Activated CD4-positive, CD25-positive, alpha-beta regulatory T cell (primary cell): ENCODE data around the gene CDKL5.
"Not testable (repeated sequence)": the region's sequence is repeated elsewhere in the genome, so short reads cannot be mapped to it uniquely, and the experiment has no call there.

ENCODE experiments used
- DNase-seq, 4 experiments: peaks; one replicate each; lab custom pipeline; 2025; lab: John Stamatoyannopoulos, UW

The CDKL5 gene

GRCh38 chrX:18425199-18426003, at the start of gene CDKL5:
TSS of gene CDKL5 (plus strand) at chrX:18425608. CDS start at chrX:18507097, 81,489 bp downstream.
- peak; percentile 84 to 94 (median 89) for DNase-seq

GRCh38 chrX:18377796-18378195, 47.6 kb upstream of the CDKL5 start:
- DNase-seq, result peak in 1 of 4 experiments; percentile 1

DNA sequence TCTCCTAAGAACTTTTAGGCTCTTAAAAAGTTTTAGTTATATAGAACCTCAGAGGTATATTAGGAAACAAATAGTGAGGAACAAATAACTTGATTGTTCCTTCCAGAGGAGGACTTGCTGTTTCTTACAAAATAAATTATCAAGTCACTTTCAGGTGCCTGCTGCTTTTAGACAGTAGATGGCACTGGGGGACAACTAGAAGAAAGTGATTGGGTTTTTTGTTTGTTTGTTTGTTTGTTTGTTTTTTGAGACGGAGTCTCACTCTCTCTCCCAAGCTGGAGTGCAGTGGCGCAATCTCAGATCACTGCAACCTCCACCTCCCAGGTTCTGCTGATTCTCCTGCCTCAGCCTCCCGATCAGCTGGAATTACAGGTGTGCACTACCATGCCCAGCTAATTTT, 35.4 kb upstream of the CDKL5 start:
- DNase-seq, result no peak

GRCh38 chrX:18390941-18391538, 34.4 kb upstream of the CDKL5 start:
- peak; percentile 4 to 41 (median 6) for DNase-seq

GRCh38 chrX:18394477-18394876, 30.9 kb upstream of the CDKL5 start:
- no peak for DNase-seq

- no peak for DNase-seq
Measured at GRCh38 chrX:18401848-18402213, 23.6 kb upstream of the CDKL5 start.

- no peak for DNase-seq
Measured at GRCh38 chrX:18406531-18407266, 18.7 kb upstream of the CDKL5 start.

GRCh38 chrX:18410038-18410437, 15.4 kb upstream of the CDKL5 start:
- no peak for DNase-seq

DNA sequence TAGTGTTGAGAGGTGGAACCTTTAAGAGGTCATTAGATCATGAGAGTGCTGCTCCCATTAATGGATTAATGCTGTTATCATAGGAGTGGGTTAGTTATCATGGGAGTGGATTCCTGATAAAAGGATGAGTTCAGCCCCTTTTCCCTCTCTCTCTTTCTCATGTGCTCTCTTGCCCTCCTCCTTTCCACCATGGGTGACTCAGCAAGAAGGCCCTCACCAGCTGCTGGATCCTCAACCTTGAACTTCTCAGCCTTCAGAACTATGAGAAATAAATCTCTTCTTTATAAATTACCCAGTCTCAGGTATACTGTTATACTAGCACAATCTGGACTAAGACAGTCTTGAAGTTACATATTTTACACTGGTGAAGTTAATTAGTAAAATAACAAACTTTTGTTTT, 10.0 kb upstream of the CDKL5 start:
- no peak for DNase-seq

DNA sequence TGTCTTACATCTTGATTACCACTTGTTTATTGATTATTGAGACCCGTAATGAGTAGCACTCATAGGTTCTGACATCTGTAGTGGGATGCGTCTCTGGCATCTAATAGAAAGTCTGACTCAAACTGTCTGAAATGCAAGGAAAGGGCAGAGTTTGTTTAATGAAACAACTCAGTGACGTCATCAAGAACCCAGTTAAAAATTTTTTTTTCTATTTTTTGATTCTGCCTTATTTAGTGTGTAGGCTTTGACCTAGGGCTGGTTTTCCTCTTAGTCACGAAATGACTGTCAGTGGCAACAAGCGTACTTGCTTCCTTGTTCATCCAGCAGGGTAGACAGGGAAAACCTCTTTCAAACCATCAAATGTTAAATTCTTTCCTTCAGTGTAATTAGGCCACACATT, 3.1 kb upstream of the CDKL5 start:
- DNase-seq, result no peak

DNA sequence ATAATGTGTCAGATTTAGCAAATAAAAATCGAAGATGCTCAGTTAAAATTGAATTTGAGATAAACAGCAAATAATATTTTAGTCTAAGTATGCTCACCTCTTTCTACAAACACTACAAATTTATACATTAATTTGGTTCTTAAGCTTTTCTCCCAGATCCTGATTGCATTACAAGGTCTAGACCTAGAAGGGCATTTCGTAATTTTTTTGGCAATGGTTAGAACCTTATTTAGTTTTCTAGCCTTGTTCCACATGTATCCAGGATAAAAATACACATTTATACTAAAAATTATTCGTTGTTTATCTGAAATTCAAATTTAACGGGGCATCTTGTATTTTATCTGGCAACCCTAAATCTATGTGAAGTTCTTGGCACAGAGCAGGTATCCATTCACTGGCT, 2.5 kb upstream of the CDKL5 start:
- no peak for DNase-seq

- no peak for DNase-seq
Measured at GRCh38 chrX:18424482-18425198, 768 bp upstream of the CDKL5 start.

GRCh38 chrX:18426004-18426320, 554 bp downstream of the CDKL5 start:
- DNase-seq, result no peak

- DNase-seq, result no peak
Measured at GRCh38 chrX:18428006-18428405, 2.6 kb downstream of the CDKL5 start.

DNA sequence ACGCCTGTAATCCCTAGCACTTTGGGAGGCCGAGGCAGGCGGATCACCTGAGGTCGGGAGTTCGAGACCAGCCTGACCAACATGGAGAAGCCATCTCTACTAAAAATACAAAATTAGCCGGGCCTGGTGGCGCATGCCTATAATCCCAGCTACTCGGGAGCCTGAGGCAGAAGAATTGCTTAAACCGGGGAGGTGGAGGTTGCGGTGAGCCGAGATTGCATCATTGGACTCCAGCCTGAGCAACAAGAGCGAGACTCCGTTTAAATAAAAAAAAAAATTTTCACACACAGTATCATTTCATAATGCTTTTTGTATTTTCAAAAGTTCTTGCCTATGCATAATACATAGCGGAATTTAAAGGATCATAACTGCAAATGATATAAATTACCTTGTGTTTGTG, 7.9 kb downstream of the CDKL5 start:
- not testable (repeated sequence) for DNase-seq

DNA sequence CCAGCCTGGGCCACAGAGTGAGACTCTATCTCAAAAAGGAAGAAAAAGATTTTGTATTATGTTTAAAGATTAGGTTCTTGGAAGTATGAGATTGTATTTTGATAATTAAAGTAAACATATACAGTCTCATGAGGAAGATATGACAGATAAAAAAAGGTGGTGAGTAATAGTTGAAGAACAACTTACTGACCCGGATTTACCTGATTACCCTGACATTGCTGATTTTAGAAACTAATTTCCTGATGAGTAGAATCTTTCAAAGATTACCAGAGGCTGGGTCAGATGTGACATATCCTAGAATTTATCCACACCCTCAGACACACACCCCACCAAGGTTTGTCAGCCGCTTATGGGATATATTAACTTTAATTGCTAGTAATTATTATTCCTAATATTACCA, 9.5 kb downstream of the CDKL5 start:
- no peak for DNase-seq

- DNase-seq, result no peak
Measured at GRCh38 chrX:18436017-18436416, 10.6 kb downstream of the CDKL5 start.

- no peak for DNase-seq
Measured at GRCh38 chrX:18440835-18441234, 15.4 kb downstream of the CDKL5 start.

- DNase-seq, result no peak
Measured at GRCh38 chrX:18441780-18442367, 16.5 kb downstream of the CDKL5 start.

GRCh38 chrX:18448416-18448815, 23.0 kb downstream of the CDKL5 start:
- DNase-seq, result no peak

- DNase-seq, result no peak
Measured at GRCh38 chrX:18449236-18449635, 23.8 kb downstream of the CDKL5 start.

GRCh38 chrX:18455384-18455783, 30.0 kb downstream of the CDKL5 start:
- DNase-seq, result no peak
